Thyroid gland (tissue), 4 donors: ENCODE results near the gene SCD5.

Source experiments
- CTCF ChIP-seq, 6 experiments: fragments of 200-600 bp in 3 of 6; fragments of 450-650 bp in 3 of 6; sonication (generic) in 3 of 6; IDR thresholded peaks; one replicate each; pipeline ENCODE4 v1.5.1; 2016 to 2019; ENCODE audit warnings: antibody characterized with exemption in 6 of 6, mild to moderate bottlenecking in 2 of 6, inconsistent platforms in 1 of 6, moderate library complexity in 1 of 6
- POLR2A ChIP-seq, 2 donors: fragments of 450-650 bp; IDR thresholded peaks; one replicate each; pipeline ENCODE4 v1.6.1; 2017; ENCODE audit warnings: antibody characterized with exemption in 2 of 2, mild to moderate bottlenecking in 2 of 2, moderate library complexity in 1 of 2

GRCh38 chr4:82652062-82652461 lies 146.5 kb downstream of the SCD5 start:
- TF ChIP-seq CTCF (IDR thresholded peaks at IDR 0.05): no peak
- no peak for TF ChIP-seq POLR2A (IDR thresholded peaks at IDR 0.05)
